RPMI7951 (cell line): ENCODE data around the gene SMIM38. TPM values are rescaled to one million over a fixed set of nuclear protein-coding genes. Genes with fewer than 3 reads are reported as not detected.

Experiments
- DNase-seq: peaks from one replicate; pipeline ENCODE4 v3.0.0-alpha.2; 2012; ENCODE audit warnings: low read depth
- total RNA-seq: library from RNA; depleted of rRNA; stranded (reverse); fragments of >200 nt; shearing (Covaris generic); gene quantifications from 2 replicates; pipeline ENCODE4 v1.2.3, GENCODE V29; 2014; rRNA removed

Gene SMIM38
- total RNA-seq: not detected in 2 replicates

- no peak for DNase-seq
Measured at GRCh38 chr11:69155302-69156234, at the start of gene SMIM38. TSS of gene SMIM38 (plus strand) at chr11:69155935. CDS start at chr11:69157847, 1,912 bp downstream.

- DNase-seq: no peak
Measured at GRCh38 chr11:69106031-69106811, 49.5 kb upstream of the SMIM38 start.

GRCh38 chr11:69107413-69107812 is 48.3 kb upstream of the SMIM38 start:
- DNase-seq: no peak

- no peak for DNase-seq
Measured at GRCh38 chr11:69108030-69108429, 47.7 kb upstream of the SMIM38 start.

- no peak for DNase-seq
Measured at GRCh38 chr11:69108559-69108958, 47.2 kb upstream of the SMIM38 start.

GRCh38 chr11:69109101-69109500 is 46.6 kb upstream of the SMIM38 start:
- DNase-seq: no peak

- DNase-seq: no peak
Measured at GRCh38 chr11:69110451-69110850, 45.3 kb upstream of the SMIM38 start.

GRCh38 chr11:69111624-69112542 is 43.9 kb upstream of the SMIM38 start:
- no peak for DNase-seq

- DNase-seq: no peak
Measured at GRCh38 chr11:69113226-69113625, 42.5 kb upstream of the SMIM38 start.

GRCh38 chr11:69113646-69114340 is 41.9 kb upstream of the SMIM38 start:
- DNase-seq: no peak

GRCh38 chr11:69114362-69114761 is 41.4 kb upstream of the SMIM38 start:
- no peak for DNase-seq

GRCh38 chr11:69114811-69115523 is 40.8 kb upstream of the SMIM38 start:
- no peak for DNase-seq

GRCh38 chr11:69115586-69116560 is 39.9 kb upstream of the SMIM38 start:
- DNase-seq: no peak

- DNase-seq: no peak
Measured at GRCh38 chr11:69116671-69117070, 39.1 kb upstream of the SMIM38 start.

GRCh38 chr11:69119190-69119589 is 36.5 kb upstream of the SMIM38 start:
- DNase-seq: no peak

- DNase-seq: no peak
Measured at GRCh38 chr11:69120096-69120875, 35.4 kb upstream of the SMIM38 start.

- DNase-seq: no peak
Measured at GRCh38 chr11:69121021-69121420, 34.7 kb upstream of the SMIM38 start.

GRCh38 chr11:69121621-69122325 is 34.0 kb upstream of the SMIM38 start:
- no peak for DNase-seq
